Psoas muscle (tissue), 8 donors: ENCODE data around the gene ZNF70. TPM values are rescaled to one million over a fixed set of nuclear protein-coding genes. Genes with fewer than 3 reads are reported as not detected.
"Not testable (repeated sequence)": the region's sequence is repeated elsewhere in the genome, so short reads cannot be mapped to it uniquely, and the experiment has no call there.

Source experiments
- ATAC-seq, 4 donors: fragments of 200-7000 bp; cut with Tn5 transposase; one replicate each; pipeline ENCODE4 v1.9.1; 2020; ENCODE audit warnings: moderate library complexity in 3 of 4, mild to moderate bottlenecking in 2 of 4
- DNase-seq, 2 donors: peaks; one replicate each; pipeline ENCODE4 v3.0.0-alpha.2; 2020
- H3K27ac ChIP-seq: fragments of 200-600 bp; one replicate; pipeline ENCODE4 v1.8.0; 2022
- H3K27me3 ChIP-seq, 3 donors: fragments of 200-600 bp in 1 of 3; one replicate each; pipeline versions ENCODE4 v1.6.1 to v1.8.0; 2013 to 2022; ENCODE audit warnings: low read length in 2 of 3, mild to moderate bottlenecking in 2 of 3, moderate library complexity in 1 of 3; ENCODE audit not compliant: insufficient read depth in 3 of 3
- H3K36me3 ChIP-seq, 2 donors: fragments of 200-600 bp in 1 of 2; one replicate each; pipeline versions ENCODE4 v1.6.1 to v1.8.0; 2013 to 2022; ENCODE audit warnings: low read depth in 1 of 2, mild to moderate bottlenecking in 1 of 2, moderate library complexity in 1 of 2; ENCODE audit not compliant: insufficient read depth in 1 of 2
- H3K4me1 ChIP-seq: fragments of 200-600 bp; one replicate; pipeline ENCODE4 v1.8.0; 2022
- H3K4me3 ChIP-seq: fragments of 200-600 bp; one replicate; pipeline ENCODE4 v1.8.0; 2022; ENCODE audit warnings: mild to moderate bottlenecking
- H3K9me3 ChIP-seq: fragments of 200-600 bp; one replicate; pipeline ENCODE4 v1.8.0; 2022
- CTCF ChIP-seq: fragments of 200-600 bp; IDR thresholded peaks from one replicate; pipeline ENCODE4 v1.8.0; 2022; ENCODE audit warnings: antibody characterized with exemption
- WGBS, 3 donors: extraction: QIAGEN DNeasy Blood & Tissue Kit; methylation state at CpG; one replicate each; pipeline versions ENCODE4 v1.1.6 to v1.1.7; 2013; 5-methylcytosine and 5-hydroxymethylcytosine counted together
- intact Hi-C, 2 donors: fragments of 100-400 bp; cut with DNase I; formaldehyde crosslinking; loops; one replicate each; pipeline versions ENCODE4 v1.11.0 to v1.14.2; 2022
- polyA plus RNA-seq, 3 donors: library from polyadenylated mRNA; stranded (reverse); fragments of 200-250 nt; gene quantifications; one replicate each; pipeline ENCODE4 v1.2.3, GENCODE V29; 2013
- total RNA-seq, 4 donors: library from RNA; stranded (reverse); fragmentation: NEBNext Ultra II Directional in 2 of 4; extraction: Animal tissue kit (Norgen Biotek cat#: 25700) in 2 of 4; gene quantifications; one replicate each; pipeline versions ENCODE4 v1.2.1 to v1.2.4, GENCODE V29; 2021 to 2023
- donor health status: healthy with polysubstance abuse.
- donor health status: DM: no; HTN: no; CAD: no; lungs with moderate emphysema.
- donor health status: Bipolar disorder and iron deficiency.
- donor health status: healthy.
- donor health status: DM: yes; HTN: yes; CAD: no.
- donor health status: DM: no; HTN: no; CAD: no.
- donor health status: DM: no; HTN: no; CAD: no.
- donor health status: DM: yes; HTN: yes; CAD: no.

ZNF70 gene
- total and polyA plus RNA-seq, 7 donors, result 1.2 to 12.9 (median 3.5) TPM

DNA sequence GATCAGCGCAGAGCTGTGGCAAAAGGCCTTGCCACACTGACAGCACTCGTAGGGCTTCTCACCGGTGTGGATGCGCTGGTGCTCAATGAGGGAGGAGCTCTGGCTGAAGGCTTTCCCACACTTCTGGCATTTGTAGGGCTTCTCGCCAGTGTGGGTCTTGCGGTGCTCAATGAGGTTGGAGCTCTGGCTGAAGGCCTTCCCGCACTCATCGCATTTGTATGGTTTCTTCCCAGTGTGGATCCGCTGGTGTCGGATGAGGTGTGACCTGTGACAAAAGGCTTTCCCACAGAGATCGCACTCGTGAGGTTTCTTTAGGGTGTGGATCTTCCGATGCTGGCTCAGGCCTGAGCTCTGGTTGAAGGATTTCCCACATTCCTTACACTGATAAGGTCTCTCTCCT, 6.9 kb downstream of the ZNF70 start:
- no peaks in the 10 kb centered on the region for H3K9me3 ChIP-seq
- peaks cover 17% of the 10 kb centered on the region for H3K4me1 ChIP-seq
- no peak overlapping the region for H3K4me3 ChIP-seq
- intact Hi-C loops, result loop anchor here in 1 of 2 donors (5.0 kb wide), 2 partner anchors 57 to 528 kb away; partner anchors contain the start of gene SPECC1L
- no peak for ATAC-seq
- peaks cover 5 to 22% of the 10 kb centered on the region in 2 donors for H3K36me3 ChIP-seq
- 83 to 90% (median 89%) methylated on average over 13 of the region's 13 CpGs for WGBS, 3 donors
- no peak for DNase-seq
- no peak for TF ChIP-seq CTCF
- peak overlapping the region; percentile 87 for H3K27ac ChIP-seq
- H3K27me3 ChIP-seq, result no peaks in the 10 kb centered on the region

GRCh38 chr22:23743303-23743705, 7.6 kb downstream of the ZNF70 start:
- Histone ChIP-seq H3K4me3 (no peak overlapping the region), H3K36me3 (peaks cover 5 to 22% of the 10 kb centered on the region in 2 donors), H3K9me3 (no peaks in the 10 kb centered on the region), H3K27me3 (no peaks in the 10 kb centered on the region), H3K4me1 (peaks cover 17% of the 10 kb centered on the region), H3K27ac (peak overlapping the region; percentile 87)
- 35 to 53% (median 50%) methylated on average over 2 of the region's 2 CpGs for WGBS, 3 donors
- intact Hi-C loops, result loop anchor here in 1 of 2 donors (5.0 kb wide), 2 partner anchors 56 to 529 kb away; partner anchors contain the start of gene SPECC1L
- no peak for TF ChIP-seq CTCF
- peak; percentile 66 to 90 for DNase-seq
- ATAC-seq, result peak; percentile 43 to 67 (median 59)

GRCh38 chr22:23742505-23743264, 8.2 kb downstream of the ZNF70 start:
- 24 to 34% (median 29%) methylated on average over 7 of the region's 7 CpGs for WGBS, 3 donors
- TF ChIP-seq CTCF, result no peak
- ATAC-seq (peak; percentile 93 to 95 (median 94)), DNase-seq (peak; percentile 62 to 93)
- intact Hi-C loops, result loop anchor here in 1 of 2 donors (5.0 kb wide), 2 partner anchors 55 to 530 kb away; partner anchors contain the start of gene SPECC1L
- Histone ChIP-seq H3K27ac (peak overlapping the region; percentile 87), H3K9me3 (no peaks in the 10 kb centered on the region), H3K27me3 (no peaks in the 10 kb centered on the region), H3K36me3 (peaks cover 5 to 22% of the 10 kb centered on the region in 2 donors), H3K4me3 (no peak overlapping the region), H3K4me1 (peaks cover 17% of the 10 kb centered on the region)

GRCh38 chr22:23737696-23738095, 13.2 kb downstream of the ZNF70 start:
- intact Hi-C loops, result no loop called here

GRCh38 chr22:23728108-23728507, 22.8 kb downstream of the ZNF70 start:
- DNase-seq, H3K9me3 ChIP-seq, intact Hi-C loops, H3K4me1 ChIP-seq, H3K27me3 ChIP-seq, H3K36me3 ChIP-seq, H3K4me3 ChIP-seq, H3K27ac ChIP-seq: not testable (repeated sequence)
- ATAC-seq, result peak in 1 of 4 donors; percentile 39
- 55 to 69% (median 56%) methylated on average over 4 of the region's 4 CpGs for WGBS, 3 donors

More at GRCh38 chr22:23737696-23738095, 13.2 kb downstream of the ZNF70 start:
- Histone ChIP-seq H3K27me3 (no peaks in the 10 kb centered on the region), H3K27ac (no peak overlapping the region), H3K9me3 (no peaks in the 10 kb centered on the region), H3K36me3 (no peaks in the 10 kb centered on the region), H3K4me3 (no peak overlapping the region), H3K4me1 (peaks cover 7% of the 10 kb centered on the region)
- TF ChIP-seq CTCF, result no peak
- ATAC-seq, result no peak
- DNase-seq, result no peak
